HCT116 (cell line): ENCODE measurements around the gene PRSS2. TPM values are rescaled to one million over a fixed set of nuclear protein-coding genes. Genes with fewer than 3 reads are reported as not detected.

Experiments used
- ATAC-seq: fragments of 200-7000 bp; cut with Tn5 transposase; 2 replicates; pipeline ENCODE4 v1.9.1; 2020; ENCODE audit warnings: mild to moderate bottlenecking, moderate library complexity
- BruUV-seq: library from RNA; stranded (reverse); fragments of 400-500 nt; replicated peaks from 2 replicates; lab custom pipeline; 2021; lab: Mats Ljungman, UMichigan
- CTCF ChIA-PET: fragments of 300-600 bp; sonication (Branson Sonifier 250); formaldehyde crosslinking; loops from one replicate; lab custom pipeline; 2021; ENCODE audit warnings: antibody characterized with exemption; lab: Charles Lee
- POLR2A ChIA-PET: fragments of 300-600, 350-600 bp; sonication (Branson Sonifier 250); formaldehyde crosslinking; loops from one replicate; lab custom pipeline; 2021; ENCODE audit warnings: antibody characterized with exemption; lab: Charles Lee
- RAD21 ChIA-PET, 2 experiments: fragments of 300-600 bp; sonication (Branson Sonifier 250); formaldehyde crosslinking; loops; one replicate each; lab custom pipeline; 2023; ENCODE audit warnings: low total read pairs in 2 of 2; ENCODE audit not compliant: uncharacterized antibody in 2 of 2, unreplicated experiment in 2 of 2, low non-redundant PET in 1 of 2; lab: Charles Lee
- DNase-seq: peaks from one replicate; pipeline ENCODE4 v3.0.0-alpha.2; 2010; ENCODE audit warnings: low read depth, low spot score
- H2AFZ ChIP-seq: fragments of 200-600 bp; shearing (Covaris generic), sonication (generic); 2 replicates; pipeline ENCODE4 v1.6.1; 2017; ENCODE audit warnings: low read depth, mixed run types, mixed read lengths, antibody characterized with exemption, low read length; ENCODE audit not compliant: poor library complexity, severe bottlenecking
- H3K27ac ChIP-seq: 2 replicates; pipeline ENCODE4 v1.5.1; 2012; ENCODE audit warnings: low read depth, low read length
- H3K27me3 ChIP-seq: fragments of 200-600 bp; sonication (generic); 2 replicates; pipeline ENCODE4 v1.6.1; 2016; ENCODE audit warnings: mixed run types, low read length, mixed read lengths; ENCODE audit not compliant: insufficient read depth
- H3K36me3 ChIP-seq, 2 experiments: fragments of 200-500 bp in 1 of 2; fragments of 200-600 bp in 1 of 2; sonication (Bioruptor generic) in 1 of 2; sonication (generic) in 1 of 2; 2 replicates each; pipeline versions ENCODE4 v1.5.1 to v1.6.1; 2014 to 2016; ENCODE audit warnings: low read length in 2 of 2, inconsistent platforms in 1 of 2, mixed read lengths in 1 of 2, mixed run types in 1 of 2; ENCODE audit not compliant: insufficient read depth in 2 of 2, control insufficient read depth in 1 of 2
- H3K4me1 ChIP-seq, 2 experiments: fragments of 200-600 bp in 1 of 2; sonication (generic) in 1 of 2; 2 replicates each; pipeline versions ENCODE4 v1.5.1 to v1.6.1; 2012 to 2017; ENCODE audit warnings: low read length in 2 of 2, inconsistent platforms in 1 of 2, mild to moderate bottlenecking in 1 of 2, mixed read lengths in 1 of 2, mixed run types in 1 of 2, moderate library complexity in 1 of 2; ENCODE audit not compliant: insufficient read depth in 2 of 2, control insufficient read depth in 1 of 2
- H3K4me2 ChIP-seq: fragments of 200-600 bp; sonication (generic); 2 replicates; pipeline ENCODE4 v1.6.1; 2017; ENCODE audit warnings: mixed run types, low read length, mixed read lengths
- H3K4me3 ChIP-seq, 2 experiments: fragments of 200-600 bp in 1 of 2; sonication (generic) in 1 of 2; replicated peaks in 1 of 2; 2 replicates each; pipeline ENCODE4 v1.5.1; 2011 to 2016; ENCODE audit warnings: low read length in 2 of 2, control low read depth in 1 of 2, low read depth in 1 of 2, mild to moderate bottlenecking in 1 of 2, mixed read lengths in 1 of 2, mixed run types in 1 of 2
- H3K79me2 ChIP-seq: fragments of 200-600 bp; sonication (generic); 2 replicates; pipeline ENCODE4 v1.6.1; 2017; ENCODE audit warnings: mild to moderate bottlenecking, mixed run types, low read length, moderate library complexity, mixed read lengths; ENCODE audit not compliant: insufficient read depth
- H3K9ac ChIP-seq: fragments of 200-600 bp; sonication (generic); 2 replicates; pipeline ENCODE4 v1.6.1; 2016; ENCODE audit warnings: low read length, mixed read lengths
- H3K9me2 ChIP-seq: fragments of 200-600 bp; sonication (generic), shearing (Covaris generic); 2 replicates; pipeline ENCODE4 v1.6.1; 2017; ENCODE audit warnings: mixed run types, mild to moderate bottlenecking, moderate library complexity; ENCODE audit not compliant: insufficient read depth
- H3K9me3 ChIP-seq, 2 experiments: fragments of 200-500 bp in 1 of 2; fragments of 200-600 bp in 1 of 2; sonication (Bioruptor generic) in 1 of 2; sonication (generic) in 1 of 2; 2 replicates each; pipeline ENCODE4 v1.6.1; 2014 to 2017; ENCODE audit warnings: low read length in 2 of 2, mixed read lengths in 2 of 2, inconsistent platforms in 1 of 2, low read depth in 1 of 2, mild to moderate bottlenecking in 1 of 2, mixed run types in 1 of 2, moderate library complexity in 1 of 2; ENCODE audit not compliant: control insufficient read depth in 1 of 2, insufficient read depth in 1 of 2
- H4K20me1 ChIP-seq: fragments of 200-600 bp; sonication (generic), shearing (Covaris generic); 2 replicates; pipeline ENCODE4 v1.6.1; 2017; ENCODE audit warnings: mixed run types, mild to moderate bottlenecking, moderate library complexity; ENCODE audit not compliant: insufficient read depth
- CBX3 ChIP-seq: IDR thresholded peaks from 2 replicates; pipeline ENCODE4 v1.6.1; 2012; ENCODE audit warnings: low read depth
- CEBPB ChIP-seq: IDR thresholded peaks from 2 replicates; pipeline ENCODE4 v1.6.1; 2012; ENCODE audit warnings: low read depth
- ELF1 ChIP-seq: IDR thresholded peaks from 2 replicates; pipeline ENCODE4 v1.6.1; 2012; ENCODE audit warnings: low read depth, borderline replicate concordance
- FOSL1 ChIP-seq: IDR thresholded peaks from 2 replicates; pipeline ENCODE4 v1.6.1; 2012; ENCODE audit warnings: low read depth
- POLR2AphosphoS5 ChIP-seq: IDR thresholded peaks from 2 replicates; pipeline ENCODE4 v1.6.1; 2011; ENCODE audit warnings: mild to moderate bottlenecking, low read depth, low read length, moderate library complexity
- REST ChIP-seq: IDR thresholded peaks from 2 replicates; pipeline ENCODE4 v1.6.1; 2012; ENCODE audit warnings: low read depth
- ZNF274 ChIP-seq: fragments of 200-500 bp; sonication (Bioruptor generic); IDR thresholded peaks from 2 replicates; pipeline ENCODE4 v1.6.1; 2014; ENCODE audit warnings: mild to moderate bottlenecking, low read depth, low read length, inconsistent platforms
- intact Hi-C: fragments of 100-400 bp; cut with micrococcal nuclease; formaldehyde crosslinking; loops from 2 replicates; pipeline ENCODE4 v1.10.0; 2022
- total RNA-seq: library from RNA; stranded (reverse); gene quantifications from one replicate; pipeline ENCODE4 v1.2.1, GENCODE V29; 2021; ENCODE audit not compliant: unreplicated experiment
- TF ChIP-seq, protein P1 (sequence below): IDR thresholded peaks from 2 replicates; pipeline ENCODE4 v1.6.1; 2012
- TF ChIP-seq, protein P2 (sequence below), 3 experiments: fragments of 200-600 bp in 1 of 3; sonication (generic) in 1 of 3; IDR thresholded peaks in 2 of 3; conservative IDR thresholded peaks in 1 of 3; 2 replicates each; pipeline ENCODE4 v1.5.1; 2012 to 2017; ENCODE audit warnings: low read depth in 2 of 3, low read length in 2 of 3, antibody characterized with exemption in 1 of 3, borderline replicate concordance in 1 of 3, control low read depth in 1 of 3, mild to moderate bottlenecking in 1 of 3, mixed read lengths in 1 of 3, mixed run types in 1 of 3, moderate library complexity in 1 of 3; ENCODE audit not compliant: insufficient read depth in 1 of 3
- TF ChIP-seq, protein P3 (sequence below): IDR thresholded peaks from 2 replicates; pipeline ENCODE4 v1.6.1; 2011; ENCODE audit warnings: mild to moderate bottlenecking, low read length, moderate library complexity; ENCODE audit not compliant: insufficient replicate concordance; ENCODE audit errors: extremely low read depth

PRSS2 gene
- total RNA-seq, 1 experiment from 2014 or later: 36.8 TPM

DNA sequence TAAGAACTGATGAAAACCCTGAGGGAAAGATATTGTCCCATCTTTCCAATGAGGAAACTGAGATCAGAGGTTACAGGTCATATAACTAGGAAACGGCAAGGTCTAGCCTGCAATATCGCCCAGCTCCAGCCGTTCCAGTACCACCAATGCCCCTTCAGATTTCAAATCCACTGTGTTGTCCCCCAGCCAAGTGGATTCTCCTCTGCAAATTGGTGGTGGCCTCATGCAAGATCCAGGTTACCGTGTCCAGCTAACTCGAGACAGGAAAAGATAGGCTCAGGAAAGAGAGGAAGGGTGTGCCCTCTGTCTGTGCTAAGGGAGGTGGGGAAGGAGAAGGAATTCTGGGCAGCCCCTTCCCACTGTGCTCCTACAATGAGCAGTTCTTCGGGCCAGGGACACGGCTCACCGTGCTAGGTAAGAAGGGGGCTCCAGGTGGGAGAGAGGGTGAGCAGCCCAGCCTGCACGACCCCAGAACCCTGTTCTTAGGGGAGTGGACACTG, 25.3 kb downstream of the PRSS2 start:
- DNase-seq: no peak
- Histone ChIP-seq H3K9ac (no peak overlapping the region), H3K79me2 (no peaks in the 10 kb centered on the region), H3K27me3 (no peaks in the 10 kb centered on the region), H4K20me1 (no peaks in the 10 kb centered on the region), H3K4me3 (no peak overlapping the region), H3K36me3 (no peaks in the 10 kb centered on the region), H3K4me1 (no peaks in the 10 kb centered on the region), H3K9me2 (no peaks in the 10 kb centered on the region), H3K27ac (no peak overlapping the region), H3K9me3 (no peaks in the 10 kb centered on the region), H3K4me2 (no peak overlapping the region), H2AFZ (no peak overlapping the region)
- intact Hi-C loops: no loop called here
- ChIA-PET RAD21 (no interaction called here), POLR2A (no interaction called here), CTCF (no interaction called here)
- TF ChIP-seq CBX3: no peak
- no peak for TF ChIP-seq ELF1
- no peak for TF ChIP-seq FOSL1
- BruUV-seq: no TSS peak
- ATAC-seq: no peak

- Histone ChIP-seq H3K9me2 (no peaks in the 10 kb centered on the region), H3K27ac (no peak overlapping the region), H3K9ac (no peak overlapping the region), H3K9me3 (no peaks in the 10 kb centered on the region), H2AFZ (no peak overlapping the region), H3K27me3 (no peaks in the 10 kb centered on the region), H4K20me1 (no peaks in the 10 kb centered on the region), H3K79me2 (no peaks in the 10 kb centered on the region), H3K4me3 (no peak overlapping the region), H3K36me3 (no peaks in the 10 kb centered on the region), H3K4me1 (no peaks in the 10 kb centered on the region), H3K4me2 (no peak overlapping the region)
- no TSS peak for BruUV-seq
- ChIA-PET CTCF (no interaction called here), RAD21 (no interaction called here), POLR2A (no interaction called here)
- intact Hi-C loops: no loop called here
- no peak for ATAC-seq
- DNase-seq: no peak
- TF ChIP-seq POLR2AphosphoS5: no peak
- TF ChIP-seq REST: no peak
- no peak for TF ChIP-seq CEBPB
- TF ChIP-seq, protein P1, sequence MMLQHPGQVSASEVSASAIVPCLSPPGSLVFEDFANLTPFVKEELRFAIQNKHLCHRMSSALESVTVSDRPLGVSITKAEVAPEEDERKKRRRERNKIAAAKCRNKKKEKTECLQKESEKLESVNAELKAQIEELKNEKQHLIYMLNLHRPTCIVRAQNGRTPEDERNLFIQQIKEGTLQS: no peak
- TF ChIP-seq ZNF274: no peak
- TF ChIP-seq, protein P2, sequence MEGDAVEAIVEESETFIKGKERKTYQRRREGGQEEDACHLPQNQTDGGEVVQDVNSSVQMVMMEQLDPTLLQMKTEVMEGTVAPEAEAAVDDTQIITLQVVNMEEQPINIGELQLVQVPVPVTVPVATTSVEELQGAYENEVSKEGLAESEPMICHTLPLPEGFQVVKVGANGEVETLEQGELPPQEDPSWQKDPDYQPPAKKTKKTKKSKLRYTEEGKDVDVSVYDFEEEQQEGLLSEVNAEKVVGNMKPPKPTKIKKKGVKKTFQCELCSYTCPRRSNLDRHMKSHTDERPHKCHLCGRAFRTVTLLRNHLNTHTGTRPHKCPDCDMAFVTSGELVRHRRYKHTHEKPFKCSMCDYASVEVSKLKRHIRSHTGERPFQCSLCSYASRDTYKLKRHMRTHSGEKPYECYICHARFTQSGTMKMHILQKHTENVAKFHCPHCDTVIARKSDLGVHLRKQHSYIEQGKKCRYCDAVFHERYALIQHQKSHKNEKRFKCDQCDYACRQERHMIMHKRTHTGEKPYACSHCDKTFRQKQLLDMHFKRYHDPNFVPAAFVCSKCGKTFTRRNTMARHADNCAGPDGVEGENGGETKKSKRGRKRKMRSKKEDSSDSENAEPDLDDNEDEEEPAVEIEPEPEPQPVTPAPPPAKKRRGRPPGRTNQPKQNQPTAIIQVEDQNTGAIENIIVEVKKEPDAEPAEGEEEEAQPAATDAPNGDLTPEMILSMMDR (IDR thresholded peaks at IDR 0.05 in 2 of 3, conservative IDR thresholded peaks at IDR 0.05 in 1 of 3; ENCODE audit: borderline replicate concordance in 1 of 3, insufficient read depth in 1 of 3, low read depth in 2 of 3, low read length in 2 of 3): no peak
- TF ChIP-seq, protein P3, sequence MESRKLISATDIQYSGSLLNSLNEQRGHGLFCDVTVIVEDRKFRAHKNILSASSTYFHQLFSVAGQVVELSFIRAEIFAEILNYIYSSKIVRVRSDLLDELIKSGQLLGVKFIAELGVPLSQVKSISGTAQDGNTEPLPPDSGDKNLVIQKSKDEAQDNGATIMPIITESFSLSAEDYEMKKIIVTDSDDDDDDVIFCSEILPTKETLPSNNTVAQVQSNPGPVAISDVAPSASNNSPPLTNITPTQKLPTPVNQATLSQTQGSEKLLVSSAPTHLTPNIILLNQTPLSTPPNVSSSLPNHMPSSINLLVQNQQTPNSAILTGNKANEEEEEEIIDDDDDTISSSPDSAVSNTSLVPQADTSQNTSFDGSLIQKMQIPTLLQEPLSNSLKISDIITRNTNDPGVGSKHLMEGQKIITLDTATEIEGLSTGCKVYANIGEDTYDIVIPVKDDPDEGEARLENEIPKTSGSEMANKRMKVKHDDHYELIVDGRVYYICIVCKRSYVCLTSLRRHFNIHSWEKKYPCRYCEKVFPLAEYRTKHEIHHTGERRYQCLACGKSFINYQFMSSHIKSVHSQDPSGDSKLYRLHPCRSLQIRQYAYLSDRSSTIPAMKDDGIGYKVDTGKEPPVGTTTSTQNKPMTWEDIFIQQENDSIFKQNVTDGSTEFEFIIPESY: no peak
Measured at GRCh38 chr7:142796501-142797390, 26.0 kb downstream of the PRSS2 start.
